Measurements from ENCODE around the gene CTAG2.
"Not testable (repeated sequence)": the region's sequence is repeated elsewhere in the genome, so short reads cannot be mapped to it uniquely, and the experiment has no call there.

DNA sequence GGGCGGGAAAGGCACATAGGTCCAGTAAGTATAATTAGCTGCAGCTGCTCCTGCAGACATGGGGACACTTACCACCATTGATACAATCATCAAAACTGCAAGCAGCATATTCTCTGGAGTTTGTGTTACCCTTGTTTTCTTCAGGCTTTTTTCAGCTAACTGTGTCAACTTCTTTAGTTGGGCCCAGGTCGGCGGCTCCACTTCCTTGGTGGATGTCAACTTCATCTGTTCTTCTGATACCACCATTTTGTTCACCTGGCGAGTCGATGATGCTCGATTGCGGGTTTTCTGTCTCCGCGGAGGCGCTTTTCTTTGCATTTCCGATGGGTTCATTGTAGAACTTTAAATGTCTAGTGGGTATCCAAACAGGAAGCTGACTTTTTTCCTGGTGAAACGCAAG, 42.2 kb downstream of the CTAG2 start:
- TF ChIP-seq POLR2AphosphoS5, POLR2A (IDR thresholded peaks at IDR 0.05; ENCODE audit: low read depth, low read length): not testable (repeated sequence)

Data from GM12892 (cell line).